HCT116 (cell line): ENCODE data around the gene SOX9.

Source experiments
- EZH2 ChIP-seq: fragments of 200-600 bp; sonication (generic); IDR thresholded peaks from 2 replicates; pipeline ENCODE4 v1.6.1; 2017; ENCODE audit warnings: antibody characterized with exemption, mixed run types
- EZH2phosphoT487 ChIP-seq: fragments of 200-600 bp; IDR thresholded peaks from 2 replicates; pipeline ENCODE4 v1.6.1; 2018; ENCODE audit warnings: antibody characterized with exemption, borderline replicate concordance
- JUND ChIP-seq: IDR thresholded peaks from 2 replicates; pipeline ENCODE4 v1.6.1; 2012
- POLR2A ChIP-seq: IDR thresholded peaks from 2 replicates; pipeline ENCODE4 v1.7.0; 2011; ENCODE audit warnings: borderline replicate concordance; ENCODE audit not compliant: insufficient read depth, insufficient read length; ENCODE audit errors: extremely low read depth
- RAD21 ChIP-seq: IDR thresholded peaks from 2 replicates; pipeline ENCODE4 v1.6.1; 2012; ENCODE audit warnings: low read depth, mild to moderate bottlenecking
- REST ChIP-seq: IDR thresholded peaks from 2 replicates; pipeline ENCODE4 v1.6.1; 2012; ENCODE audit warnings: low read depth
- SP1 ChIP-seq: IDR thresholded peaks from 2 replicates; pipeline ENCODE4 v1.6.1; 2012; ENCODE audit warnings: low read depth
- TCF7L2 ChIP-seq: IDR thresholded peaks from 2 replicates; pipeline ENCODE4 v1.7.0; 2011; ENCODE audit warnings: borderline replicate concordance, inconsistent platforms; ENCODE audit not compliant: insufficient read depth, insufficient read length; ENCODE audit errors: extremely low read depth
- TF ChIP-seq, protein P1 (sequence below), 3 experiments: fragments of 200-600 bp in 1 of 3; sonication (generic) in 1 of 3; IDR thresholded peaks in 2 of 3; conservative IDR thresholded peaks in 1 of 3; 2 replicates each; pipeline ENCODE4 v1.5.1; 2012 to 2017; ENCODE audit warnings: low read depth in 2 of 3, low read length in 2 of 3, antibody characterized with exemption in 1 of 3, borderline replicate concordance in 1 of 3, control low read depth in 1 of 3, mild to moderate bottlenecking in 1 of 3, mixed read lengths in 1 of 3, mixed run types in 1 of 3, moderate library complexity in 1 of 3; ENCODE audit not compliant: insufficient read depth in 1 of 3

DNA sequence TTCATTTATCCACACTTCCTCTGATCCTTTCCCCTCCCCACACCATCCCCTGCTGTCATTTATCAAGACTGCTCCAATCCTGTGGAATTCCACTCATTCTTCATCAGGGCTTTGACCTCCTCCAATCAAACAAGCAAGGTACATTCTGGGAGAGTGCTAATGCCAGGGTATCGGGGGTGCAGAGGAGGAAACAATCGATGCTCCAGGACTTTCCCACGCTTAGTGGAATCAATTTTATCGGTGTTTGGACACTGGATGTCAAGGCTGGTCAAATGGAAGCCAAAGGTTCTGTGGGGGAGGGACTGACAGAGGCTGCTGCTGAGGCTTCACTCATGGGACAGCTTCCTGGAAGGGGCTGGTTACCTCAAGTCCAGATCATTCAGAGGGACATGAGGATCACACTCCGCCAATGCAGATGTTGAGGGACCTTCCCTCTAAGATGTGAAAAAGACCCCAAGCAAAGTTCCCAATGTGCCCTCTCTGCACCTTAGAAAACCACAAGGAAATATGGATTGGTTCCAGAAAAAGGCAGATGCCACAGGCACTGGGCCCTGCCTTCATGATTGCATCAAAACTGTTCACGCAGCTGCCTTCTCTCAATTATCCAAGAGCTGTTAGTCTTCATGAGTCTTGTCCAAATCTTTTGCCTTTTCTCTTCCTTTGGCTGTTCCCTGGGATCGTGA is 44.7 kb upstream of the SOX9 start:
- TF ChIP-seq, protein P1, sequence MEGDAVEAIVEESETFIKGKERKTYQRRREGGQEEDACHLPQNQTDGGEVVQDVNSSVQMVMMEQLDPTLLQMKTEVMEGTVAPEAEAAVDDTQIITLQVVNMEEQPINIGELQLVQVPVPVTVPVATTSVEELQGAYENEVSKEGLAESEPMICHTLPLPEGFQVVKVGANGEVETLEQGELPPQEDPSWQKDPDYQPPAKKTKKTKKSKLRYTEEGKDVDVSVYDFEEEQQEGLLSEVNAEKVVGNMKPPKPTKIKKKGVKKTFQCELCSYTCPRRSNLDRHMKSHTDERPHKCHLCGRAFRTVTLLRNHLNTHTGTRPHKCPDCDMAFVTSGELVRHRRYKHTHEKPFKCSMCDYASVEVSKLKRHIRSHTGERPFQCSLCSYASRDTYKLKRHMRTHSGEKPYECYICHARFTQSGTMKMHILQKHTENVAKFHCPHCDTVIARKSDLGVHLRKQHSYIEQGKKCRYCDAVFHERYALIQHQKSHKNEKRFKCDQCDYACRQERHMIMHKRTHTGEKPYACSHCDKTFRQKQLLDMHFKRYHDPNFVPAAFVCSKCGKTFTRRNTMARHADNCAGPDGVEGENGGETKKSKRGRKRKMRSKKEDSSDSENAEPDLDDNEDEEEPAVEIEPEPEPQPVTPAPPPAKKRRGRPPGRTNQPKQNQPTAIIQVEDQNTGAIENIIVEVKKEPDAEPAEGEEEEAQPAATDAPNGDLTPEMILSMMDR (IDR thresholded peaks at IDR 0.05 in 2 of 3, conservative IDR thresholded peaks at IDR 0.05 in 1 of 3; ENCODE audit: borderline replicate concordance in 1 of 3, insufficient read depth in 1 of 3, low read depth in 2 of 3, low read length in 2 of 3): no peak
- TF ChIP-seq EZH2phosphoT487 (no peak), POLR2A (no peak), TCF7L2 (no peak), JUND (no peak), RAD21 (no peak), REST (no peak), EZH2 (no peak), SP1 (no peak)
